ENCODE data around the gene COX7A2.

COX7A2 gene, protein sequence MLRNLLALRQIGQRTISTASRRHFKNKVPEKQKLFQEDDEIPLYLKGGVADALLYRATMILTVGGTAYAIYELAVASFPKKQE

DNA sequence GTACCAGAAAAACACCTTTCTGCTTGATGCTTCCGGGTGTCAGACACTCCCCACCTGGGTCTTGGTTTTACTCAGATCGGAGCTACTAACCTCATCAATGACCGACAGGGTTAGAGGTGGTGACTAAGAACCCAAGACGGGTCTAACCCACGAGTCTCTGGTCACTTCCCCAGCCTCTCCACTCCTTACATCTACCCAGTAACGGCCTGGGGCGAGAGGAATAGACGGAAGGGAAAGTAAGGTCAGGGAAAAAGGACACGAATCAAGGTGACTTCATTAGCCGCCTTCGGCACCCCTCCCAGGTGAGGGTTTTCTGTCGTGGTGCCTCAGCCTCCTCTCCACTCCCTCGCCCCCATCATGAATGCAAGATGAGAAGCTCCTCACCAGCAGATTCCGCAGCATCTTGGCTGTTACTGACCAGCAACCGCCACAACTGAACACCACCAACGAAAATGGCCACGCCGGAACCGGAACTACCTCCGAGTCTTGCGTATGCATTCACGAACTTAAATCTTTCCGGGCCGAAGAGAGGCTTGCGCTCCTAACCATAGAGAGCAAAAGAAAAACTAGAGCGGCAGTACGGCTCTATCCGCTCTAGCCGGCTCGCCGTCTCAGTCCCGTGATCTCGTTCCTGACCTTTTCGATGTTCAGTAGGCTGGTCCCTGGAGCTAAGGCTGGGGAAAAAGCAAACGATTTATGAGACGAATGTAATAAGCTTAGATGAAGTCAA lies at the start of gene COX7A2:
Gene COX7A2 (minus strand): TSS at position 469 of the 730 bp plus-strand sequence. CDS start 67 bp downstream, at position 402.
- peak; percentile 92 for DNase-seq

DNA sequence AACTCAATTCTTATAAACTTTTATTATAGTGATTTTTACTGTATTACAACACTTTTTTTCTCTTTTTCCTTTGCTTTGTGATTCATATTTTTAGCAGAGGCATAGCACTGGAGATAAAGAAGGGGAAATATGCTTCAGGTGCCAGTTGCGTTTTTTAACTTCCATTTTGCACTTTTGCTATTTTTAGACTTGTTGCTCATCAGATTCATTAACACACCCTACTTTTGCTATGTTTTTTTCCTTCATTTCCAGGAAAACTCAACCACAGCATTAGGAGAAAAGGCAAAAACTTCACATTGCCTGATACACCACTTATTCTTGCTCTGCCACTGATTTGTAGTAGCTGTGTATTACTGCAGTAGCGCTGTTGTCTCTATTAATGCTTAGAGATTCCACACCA lies 49.0 kb upstream of the COX7A2 start:
- DNase-seq, result no peak

DNA sequence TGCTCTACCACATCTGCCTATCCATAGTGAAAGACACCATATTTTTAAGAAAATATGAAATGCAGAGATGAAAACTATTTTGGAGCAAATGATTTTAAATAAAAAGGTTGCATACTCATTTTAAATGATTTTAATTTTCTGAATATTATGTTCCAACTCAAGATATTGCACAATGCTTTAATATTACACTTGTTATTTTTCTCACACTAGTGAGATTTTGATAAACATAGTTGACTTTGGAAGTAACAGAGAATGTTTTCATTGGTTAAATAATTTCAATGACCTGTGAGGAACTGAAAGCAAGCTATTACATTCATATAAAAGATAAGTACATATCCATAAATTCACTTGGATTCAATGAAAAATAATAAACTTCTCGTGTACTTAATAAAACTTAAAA lies 48.1 kb upstream of the COX7A2 start:
- no peak for DNase-seq

DNA sequence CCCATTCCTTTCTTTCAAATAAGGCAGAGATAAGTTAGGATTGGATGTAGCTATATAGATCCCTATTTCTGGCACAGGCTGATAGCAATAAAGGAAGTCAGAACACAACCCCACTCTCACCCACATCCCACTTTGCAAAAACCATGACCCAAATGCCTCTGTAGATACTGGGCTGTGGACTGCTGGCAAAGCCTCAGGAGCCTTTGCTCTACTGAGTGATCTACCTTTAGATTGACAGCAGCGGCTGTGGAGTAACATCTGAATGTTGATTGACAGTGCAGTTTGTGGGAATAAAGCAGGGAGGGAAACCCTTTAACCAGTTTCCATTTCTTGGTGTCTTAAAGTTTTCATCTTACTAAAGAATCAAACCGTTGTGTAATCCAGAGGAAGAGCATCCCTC lies 47.7 kb upstream of the COX7A2 start:
- DNase-seq, result no peak

DNA sequence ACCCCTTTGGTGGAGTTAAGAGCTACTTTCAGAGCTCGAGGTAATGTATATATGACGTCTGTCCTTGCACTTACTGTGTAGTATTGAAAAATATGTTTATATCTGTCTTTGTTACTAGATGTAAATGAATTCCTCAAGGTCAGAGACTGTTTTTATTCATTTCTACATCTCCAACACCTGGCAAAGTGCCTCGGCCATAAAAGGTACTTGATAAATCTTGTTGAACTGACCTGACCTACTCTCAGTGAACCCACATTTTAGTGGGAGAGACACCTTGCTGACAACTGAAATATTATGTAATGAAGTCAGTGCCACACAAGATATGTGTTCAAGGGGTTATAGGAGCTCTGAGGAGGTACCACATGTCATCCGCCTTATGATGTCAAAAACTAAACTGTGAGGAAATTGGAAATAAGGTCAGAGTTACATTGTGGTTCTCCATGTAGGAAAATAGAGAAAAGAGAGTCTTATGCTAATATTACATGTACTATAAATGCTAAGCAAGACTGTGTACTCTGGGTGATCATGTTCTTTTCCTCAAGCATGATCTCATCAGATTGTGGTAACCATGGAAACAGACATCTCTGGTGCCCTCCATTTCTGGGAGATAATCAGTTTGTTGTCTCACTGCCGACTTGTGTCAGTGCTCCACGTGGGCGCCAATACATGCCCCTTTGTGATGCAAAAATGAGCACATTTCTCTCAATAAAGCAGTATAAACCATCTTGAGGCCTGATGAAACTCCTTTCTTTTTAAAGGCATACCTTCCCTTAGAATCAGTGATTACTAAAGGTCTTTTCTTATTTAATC lies 46.7 kb upstream of the COX7A2 start:
- DNase-seq, result no peak

DNA sequence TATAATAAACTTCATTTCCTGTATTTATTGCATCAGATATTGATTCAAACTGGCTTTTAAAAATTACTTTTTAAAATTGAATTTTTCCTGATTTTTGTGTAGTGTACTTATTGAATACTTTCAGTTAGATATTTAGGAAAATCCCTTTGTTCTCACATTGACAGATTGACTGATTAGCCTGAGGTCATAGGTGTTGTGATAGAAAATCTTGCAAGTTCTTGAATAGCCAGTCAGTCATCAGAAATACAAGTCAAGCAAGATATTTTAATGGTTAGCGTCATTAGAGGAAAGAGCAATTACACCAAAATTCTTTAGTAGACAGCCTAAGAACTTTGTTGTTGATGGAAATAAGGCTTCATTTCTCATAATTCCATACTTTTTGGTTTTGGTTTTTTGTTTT lies 44.4 kb upstream of the COX7A2 start:
- DNase-seq, result no peak

DNA sequence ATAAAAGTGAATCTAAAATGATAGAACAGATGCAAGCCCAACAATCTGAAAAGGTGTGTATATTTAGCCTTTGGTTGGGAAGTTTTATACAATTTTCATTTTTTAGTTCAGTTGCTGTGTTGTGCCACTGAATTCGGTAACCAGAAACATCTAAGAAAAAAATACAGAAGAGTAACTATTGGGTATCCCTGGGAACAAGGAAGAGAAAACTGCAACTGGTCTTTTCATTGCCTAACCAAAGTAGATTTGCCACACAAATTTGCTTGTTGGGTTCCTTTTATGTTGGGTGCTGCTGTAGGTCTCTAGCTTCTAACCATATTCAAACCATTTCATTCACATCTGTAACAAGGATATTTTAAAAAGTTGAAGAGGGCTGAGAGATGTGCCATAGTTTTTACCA lies 43.8 kb upstream of the COX7A2 start:
- no peak for DNase-seq

DNA sequence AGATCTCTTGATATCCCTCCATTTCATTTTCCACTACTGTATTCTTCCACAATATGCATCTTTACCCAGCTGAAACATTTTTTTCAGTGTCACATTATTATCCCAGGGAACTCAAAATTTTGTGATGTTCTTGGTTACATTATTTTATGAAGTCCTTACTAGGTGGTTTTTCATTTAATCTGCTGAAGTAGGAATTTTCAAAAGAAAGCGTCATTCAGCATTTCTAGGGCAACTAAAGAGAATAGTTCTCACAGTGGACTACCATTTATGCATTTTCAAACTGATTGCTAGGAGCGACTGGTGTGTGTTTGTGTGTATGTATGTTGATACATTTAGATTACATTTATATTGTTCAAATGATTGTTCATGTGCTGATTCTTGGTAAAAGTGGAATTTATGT lies 43.4 kb upstream of the COX7A2 start:
- no peak for DNase-seq

DNA sequence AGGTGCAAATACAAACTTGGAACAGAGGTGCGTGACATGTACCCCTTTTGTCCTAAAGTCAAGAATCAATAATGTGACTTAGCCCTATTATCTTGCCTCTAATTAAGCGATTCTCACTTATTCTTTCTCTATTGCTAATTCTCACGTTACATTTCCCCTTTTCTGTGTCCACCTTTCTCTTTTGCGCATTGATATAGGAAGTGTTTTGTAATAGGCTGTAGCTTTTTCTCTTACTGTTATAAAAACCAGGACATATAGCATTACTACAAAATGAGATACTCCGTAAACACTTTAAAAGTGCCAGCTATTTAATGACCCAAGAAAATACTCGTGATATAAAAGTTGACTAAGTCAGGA lies 41.7 kb upstream of the COX7A2 start:
- DNase-seq, result no peak

DNA sequence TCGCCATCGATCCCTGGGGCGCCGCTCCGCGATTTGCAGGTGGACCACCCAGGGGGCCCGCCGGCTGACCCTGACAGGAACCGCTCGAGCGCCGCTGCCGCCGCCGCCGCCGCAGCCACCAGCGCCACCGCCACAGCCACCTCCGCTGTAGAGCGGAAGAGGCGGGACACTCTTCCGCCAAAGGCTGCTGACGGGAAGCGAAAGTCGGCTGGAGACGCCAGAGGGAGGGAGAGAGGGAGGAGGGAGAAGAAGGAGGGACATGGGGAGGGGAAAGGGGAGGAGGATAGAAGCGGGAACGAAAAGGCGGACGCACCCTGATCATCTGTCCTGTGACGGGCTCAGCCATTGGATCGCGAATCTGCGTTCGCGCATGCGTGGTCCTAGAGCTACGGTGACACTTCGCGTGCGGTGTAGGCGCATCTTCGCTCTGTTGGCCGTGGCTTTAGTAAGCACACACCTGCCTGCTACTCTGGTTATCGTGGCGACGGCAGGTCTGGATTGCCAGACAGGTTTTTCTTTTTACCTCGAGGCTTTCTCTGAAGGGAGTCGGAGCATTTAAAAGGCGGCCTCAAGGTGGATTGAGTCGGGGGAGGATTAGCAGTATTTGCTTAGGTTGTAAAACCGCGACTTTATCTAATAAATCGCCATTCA lies 41.2 kb upstream of the COX7A2 start, which contains the start of gene TMEM30A:
Gene TMEM30A (minus strand): TSS at position 161 of the 651 bp plus-strand sequence. CDS start 154 bp downstream, at position 7.
- DNase-seq, result peak; percentile 97

DNA sequence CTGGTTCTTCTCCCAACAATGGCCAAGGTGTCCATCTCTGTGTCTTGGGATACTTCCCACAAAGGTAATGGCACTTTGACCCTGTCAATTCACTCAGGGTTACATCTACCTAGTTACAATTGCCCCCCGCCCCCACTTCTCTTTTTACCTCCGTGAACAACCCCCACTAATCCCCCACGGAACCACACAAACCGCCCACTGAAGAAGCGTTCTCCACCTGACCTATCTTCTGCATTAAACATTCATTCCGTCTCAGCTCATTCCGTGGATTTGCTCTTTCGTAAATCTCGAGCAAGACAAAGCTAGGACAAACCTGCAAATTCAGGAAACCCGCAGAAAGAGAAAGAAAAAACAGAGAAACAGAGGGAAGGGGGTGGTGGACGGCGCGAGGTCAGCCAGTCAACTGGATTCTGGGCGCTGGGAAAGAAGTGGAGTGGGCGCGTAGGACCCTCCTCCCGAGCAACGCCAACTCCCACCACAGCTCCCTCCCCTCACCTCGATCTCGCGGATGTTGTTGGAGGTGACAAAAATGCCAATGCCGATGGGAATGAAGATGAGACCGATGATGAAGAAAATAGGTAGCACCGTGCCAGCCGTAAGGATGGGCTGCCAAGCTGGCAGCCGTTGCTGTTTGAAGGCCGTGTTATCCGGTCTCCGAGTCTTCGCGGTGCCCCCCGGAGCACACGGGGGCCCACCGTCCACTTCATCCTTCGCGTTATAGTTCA lies 40.5 kb upstream of the COX7A2 start:
- peak; percentile 26 for DNase-seq

DNA sequence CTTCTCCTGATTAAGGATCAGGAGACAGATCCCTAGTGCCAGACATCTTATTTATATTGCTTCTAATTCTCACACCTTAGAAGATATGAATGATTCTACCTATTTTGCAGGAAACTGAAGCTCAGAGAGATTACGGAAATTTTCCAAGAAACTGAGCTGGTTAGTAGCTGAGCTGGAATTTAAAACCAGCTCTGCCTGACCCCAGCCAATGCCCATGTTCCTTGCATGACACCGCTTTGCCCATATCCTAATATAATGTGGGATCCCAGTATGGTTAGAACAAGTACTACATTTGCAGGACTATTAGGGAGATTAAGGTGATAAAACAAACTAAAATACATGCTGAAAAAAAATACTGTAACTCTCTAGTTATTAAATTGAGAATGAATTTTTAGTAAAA lies 39.1 kb upstream of the COX7A2 start:
- no peak for DNase-seq

DNA sequence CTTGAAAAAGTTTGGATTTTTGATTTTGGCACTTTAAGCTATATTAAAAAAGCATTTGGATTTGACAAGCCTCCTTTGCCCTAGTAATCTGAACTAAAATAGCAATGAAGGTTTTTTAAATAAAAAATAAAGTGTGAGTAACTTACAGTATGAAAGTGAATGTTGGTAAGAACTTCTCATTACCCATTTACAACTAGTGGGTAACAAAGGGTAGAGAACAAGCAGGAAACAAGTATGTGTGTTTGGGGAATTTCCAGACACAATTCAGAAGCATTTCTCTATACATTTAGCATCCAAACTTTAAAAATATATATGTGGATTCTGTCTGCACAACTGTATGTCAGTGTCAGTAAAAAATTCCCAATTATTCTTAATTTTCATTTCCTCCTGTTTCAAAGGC lies 38.1 kb upstream of the COX7A2 start:
- DNase-seq, result no peak

DNA sequence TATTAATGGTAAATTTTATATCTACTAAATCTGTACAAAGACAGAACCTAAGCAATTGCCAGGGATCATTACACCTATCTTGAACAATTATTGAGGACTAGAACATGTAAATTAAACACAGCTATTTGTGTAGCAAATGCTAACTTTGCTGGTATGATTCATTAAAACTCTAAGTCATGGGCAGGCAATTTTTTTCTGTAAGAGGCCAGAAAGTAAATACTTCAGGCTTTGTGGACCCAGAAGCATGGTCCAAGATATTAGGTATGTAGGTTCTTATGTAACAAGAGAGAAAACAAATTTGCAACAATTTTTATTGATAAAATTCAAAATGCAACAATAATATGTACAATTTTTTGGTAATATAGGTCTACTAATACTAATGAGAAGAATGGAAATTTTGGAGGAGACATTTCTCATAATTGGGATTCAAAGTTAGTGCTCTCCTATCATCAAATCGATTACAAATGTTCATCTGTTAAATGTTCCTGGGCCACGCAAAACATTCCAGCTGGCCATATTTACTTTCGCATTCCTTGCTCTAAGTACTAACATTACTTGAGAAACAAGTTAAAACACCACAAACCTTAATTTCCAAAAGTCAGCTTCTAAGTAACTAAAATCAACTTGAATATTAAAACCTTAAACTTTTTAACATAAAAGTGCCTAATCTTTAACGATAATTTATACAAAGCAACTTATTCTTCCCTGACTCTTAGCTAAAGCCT lies 36.7 kb upstream of the COX7A2 start:
- DNase-seq, result no peak

DNA sequence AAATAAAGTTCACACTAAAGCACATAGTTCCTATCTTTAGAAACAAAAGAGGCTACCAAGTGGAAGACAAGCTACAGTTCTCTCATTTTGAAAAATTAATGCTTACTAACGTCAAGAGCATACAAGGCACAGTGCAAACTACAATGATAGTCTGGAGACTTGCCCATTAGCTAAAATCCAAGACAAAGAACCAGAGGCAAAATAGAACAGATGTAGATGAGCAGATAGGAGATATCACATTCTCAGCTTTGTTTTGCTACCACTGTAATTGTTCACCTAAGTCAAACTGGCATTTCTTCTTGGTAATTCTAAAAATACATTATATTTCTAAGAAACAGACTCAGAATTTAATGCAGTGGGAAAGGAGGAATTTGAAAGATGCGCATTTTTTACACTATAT lies 35.8 kb upstream of the COX7A2 start:
- no peak for DNase-seq

DNA sequence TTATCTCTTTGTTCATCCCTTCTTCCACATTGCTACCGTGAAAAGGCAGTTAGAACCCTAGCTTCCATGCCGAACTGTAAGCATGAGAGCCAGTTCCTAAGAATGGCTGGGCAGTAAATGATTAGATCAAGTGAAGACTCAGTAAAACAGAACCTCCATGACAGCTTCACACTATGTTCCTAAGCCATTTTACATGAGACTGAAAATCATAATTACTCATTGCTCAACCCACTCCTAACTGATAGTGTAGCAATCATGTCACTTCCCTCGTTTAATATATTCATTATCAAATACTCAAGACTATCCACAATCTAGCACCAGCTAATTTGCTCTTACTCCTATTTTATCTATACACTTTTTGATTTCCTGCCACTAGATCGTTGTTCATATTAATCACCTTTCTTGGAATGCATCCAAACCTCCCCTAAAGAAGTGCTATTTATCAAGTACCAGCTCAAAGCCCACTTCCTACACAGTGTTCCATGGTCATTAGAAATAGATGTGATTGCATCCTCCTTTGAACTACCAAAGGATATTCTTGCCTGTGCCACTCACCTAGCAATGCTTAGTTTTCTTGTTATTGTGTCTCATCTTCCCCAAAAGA lies 35.0 kb upstream of the COX7A2 start:
- no peak for DNase-seq

DNA sequence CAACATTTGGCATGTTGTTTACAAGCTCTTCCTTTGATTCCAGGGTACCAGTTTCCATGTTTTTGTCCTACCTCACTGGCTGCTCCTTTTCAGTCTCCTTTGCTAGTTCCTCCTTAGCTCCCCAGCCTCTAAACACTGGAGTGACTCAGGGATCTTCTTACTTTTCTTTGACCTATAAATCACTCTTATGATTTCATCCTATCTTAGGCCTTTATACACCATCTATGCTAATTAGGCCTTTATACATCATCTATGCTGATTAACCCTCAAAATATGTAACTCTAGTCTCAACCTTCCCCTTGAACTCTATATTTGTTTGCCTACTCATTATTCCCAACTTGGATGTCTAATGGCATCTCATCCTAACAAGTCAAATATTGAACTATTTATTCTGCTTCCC lies 31.5 kb upstream of the COX7A2 start:
- DNase-seq, result no peak

DNA sequence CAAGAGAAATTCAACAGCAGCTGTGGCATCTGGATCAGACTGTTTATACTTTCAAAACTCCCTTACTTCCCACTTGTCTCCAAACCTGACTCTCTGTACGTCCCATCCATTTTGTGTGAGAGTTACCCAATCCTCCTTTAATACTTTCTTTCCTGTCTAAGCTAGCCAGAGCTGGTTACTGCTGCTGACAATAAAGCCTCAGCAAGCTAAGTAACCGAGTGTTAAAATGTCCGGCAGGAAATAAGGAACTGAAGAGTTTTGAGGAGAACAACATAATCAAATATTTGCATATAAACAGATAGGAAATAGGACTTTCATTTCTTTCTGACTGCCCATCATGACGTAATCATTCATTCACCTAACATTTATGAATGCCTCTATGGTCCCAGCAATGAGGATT lies 29.4 kb upstream of the COX7A2 start:
- DNase-seq, result no peak

DNA sequence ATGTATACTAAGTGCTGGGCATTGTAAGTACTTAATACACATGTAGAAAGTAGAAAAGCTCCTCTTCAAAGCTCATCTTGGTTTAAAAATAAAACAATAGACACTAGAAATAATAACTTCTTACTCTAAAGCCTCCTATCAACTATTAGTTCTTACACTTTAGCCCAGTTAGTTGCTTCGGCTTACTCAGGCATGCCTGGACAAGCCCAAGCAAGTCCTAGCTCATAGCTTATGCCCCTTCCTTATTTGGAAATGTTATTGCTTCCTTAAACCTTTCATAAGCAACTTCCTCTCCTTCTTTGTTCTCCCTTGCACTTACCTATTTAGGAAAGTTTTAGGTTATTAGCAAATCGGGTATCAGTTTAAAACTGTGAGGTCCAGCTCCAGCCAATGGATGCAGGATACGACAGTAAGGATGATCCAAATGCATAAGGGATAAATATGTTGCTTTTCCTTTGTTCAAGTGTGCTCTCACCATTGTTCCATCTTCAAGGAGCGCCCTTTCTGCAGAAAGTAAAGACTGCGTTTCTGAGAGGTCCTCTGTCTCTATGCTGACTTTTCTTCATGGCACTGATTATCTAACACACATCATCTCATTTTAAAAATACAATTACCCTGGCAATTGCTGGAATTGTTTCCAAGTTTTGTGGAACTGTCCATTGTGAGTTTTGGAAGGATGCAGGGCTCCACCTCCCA lies 28.7 kb upstream of the COX7A2 start:
- DNase-seq, result no peak

DNA sequence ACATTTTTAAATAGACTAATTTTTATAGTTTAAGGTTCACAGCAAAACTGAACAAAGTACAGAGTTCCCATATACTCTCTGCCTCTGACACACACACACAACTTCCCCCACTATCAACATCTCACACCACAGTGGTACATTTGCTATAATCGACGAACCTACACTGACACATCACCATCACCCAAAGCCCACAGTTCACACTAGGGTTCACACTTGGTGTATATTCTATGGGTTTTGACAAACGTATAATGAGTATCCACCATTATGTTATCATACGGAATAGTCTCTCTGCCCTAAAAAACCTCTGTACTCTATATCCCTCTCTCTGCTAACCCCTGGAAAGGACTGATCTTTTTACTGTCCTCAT lies 25.4 kb upstream of the COX7A2 start:
- DNase-seq, result no peak
